ENCODE measurements around the gene S100Z.
"Not testable (repeated sequence)": the region's sequence is repeated elsewhere in the genome, so short reads cannot be mapped to it uniquely, and the experiment has no call there.

Gene S100Z

GRCh38 chr5:76831110-76831452 is 18.7 kb upstream of the S100Z start:
- no peak for DNase-seq

GRCh38 chr5:76836181-76836580 is 13.6 kb upstream of the S100Z start:
- no peak for DNase-seq

GRCh38 chr5:76836585-76836984 is 13.2 kb upstream of the S100Z start:
- DNase-seq, result no peak

- DNase-seq, result no peak
Measured at GRCh38 chr5:76838481-76839261, 11.1 kb upstream of the S100Z start.

GRCh38 chr5:76841361-76841760 is 8.5 kb upstream of the S100Z start:
- no peak for DNase-seq

- no peak for DNase-seq
Measured at GRCh38 chr5:76845890-76846289, 3.9 kb upstream of the S100Z start.

GRCh38 chr5:76850543-76851145 is 830 bp downstream of the S100Z start:
- no peak for DNase-seq

GRCh38 chr5:76851728-76852369 is 2.0 kb downstream of the S100Z start:
- peak; percentile 7 for DNase-seq

- DNase-seq, result no peak
Measured at GRCh38 chr5:76852772-76853171, 3.0 kb downstream of the S100Z start.

- not testable (repeated sequence) for DNase-seq
Measured at GRCh38 chr5:76853741-76854140, 3.9 kb downstream of the S100Z start.

- DNase-seq, result no peak
Measured at GRCh38 chr5:76854644-76855043, 4.8 kb downstream of the S100Z start.

GRCh38 chr5:76855501-76855900 is 5.7 kb downstream of the S100Z start:
- not testable (repeated sequence) for DNase-seq

- DNase-seq, result peak; percentile 6
Measured at GRCh38 chr5:76855961-76856360, 6.1 kb downstream of the S100Z start.

GRCh38 chr5:76856800-76857199 is 7.0 kb downstream of the S100Z start:
- not testable (repeated sequence) for DNase-seq

- DNase-seq, result no peak
Measured at GRCh38 chr5:76859591-76860247, 9.9 kb downstream of the S100Z start.

- no peak for DNase-seq
Measured at GRCh38 chr5:76861612-76862011, 11.8 kb downstream of the S100Z start.

- DNase-seq, result no peak
Measured at GRCh38 chr5:76863001-76863400, 13.2 kb downstream of the S100Z start.

- DNase-seq, result no peak
Measured at GRCh38 chr5:76866503-76866902, 16.7 kb downstream of the S100Z start.

- no peak for DNase-seq
Measured at GRCh38 chr5:76867038-76867437, 17.2 kb downstream of the S100Z start.

- DNase-seq, result peak; percentile 65
Measured at GRCh38 chr5:76867827-76868693, 18.2 kb downstream of the S100Z start.

- DNase-seq, result no peak
Measured at GRCh38 chr5:76870046-76870445, 20.2 kb downstream of the S100Z start.

GRCh38 chr5:76874088-76874581 is 24.3 kb downstream of the S100Z start:
- no peak for DNase-seq
